Measurements from ENCODE around the gene HUWE1.

DNA sequence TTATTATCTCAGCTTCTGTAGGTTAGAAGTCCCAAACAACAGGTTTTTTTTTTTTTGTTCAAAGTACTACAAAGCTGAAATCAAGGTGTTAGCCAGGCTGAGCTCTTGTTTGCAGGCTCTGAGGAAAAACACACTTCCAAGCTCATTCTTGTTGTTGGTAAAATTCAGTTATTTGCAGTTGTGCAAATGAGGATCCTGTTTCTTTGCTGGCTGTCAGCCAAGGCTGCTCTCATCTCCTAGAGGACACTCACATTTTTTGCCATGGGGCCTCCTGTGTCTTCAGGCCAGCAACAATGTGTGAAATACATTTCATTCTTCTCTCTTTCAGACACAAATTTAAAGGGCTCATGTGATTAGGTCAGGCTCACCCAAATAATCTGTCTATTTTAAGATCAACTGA is 192.1 kb downstream of the HUWE1 start:
- TF ChIP-seq POLR2AphosphoS5 (IDR thresholded peaks at IDR 0.05; ENCODE audit: low read depth, low read length) (no peak), SIN3A (IDR thresholded peaks at IDR 0.05; ENCODE audit: borderline replicate concordance, insufficient read depth, low read length) (no peak), TAF1 (IDR thresholded peaks at IDR 0.05; ENCODE audit: borderline replicate concordance, insufficient read depth, low read length) (no peak)
- TF ChIP-seq, protein P1, sequence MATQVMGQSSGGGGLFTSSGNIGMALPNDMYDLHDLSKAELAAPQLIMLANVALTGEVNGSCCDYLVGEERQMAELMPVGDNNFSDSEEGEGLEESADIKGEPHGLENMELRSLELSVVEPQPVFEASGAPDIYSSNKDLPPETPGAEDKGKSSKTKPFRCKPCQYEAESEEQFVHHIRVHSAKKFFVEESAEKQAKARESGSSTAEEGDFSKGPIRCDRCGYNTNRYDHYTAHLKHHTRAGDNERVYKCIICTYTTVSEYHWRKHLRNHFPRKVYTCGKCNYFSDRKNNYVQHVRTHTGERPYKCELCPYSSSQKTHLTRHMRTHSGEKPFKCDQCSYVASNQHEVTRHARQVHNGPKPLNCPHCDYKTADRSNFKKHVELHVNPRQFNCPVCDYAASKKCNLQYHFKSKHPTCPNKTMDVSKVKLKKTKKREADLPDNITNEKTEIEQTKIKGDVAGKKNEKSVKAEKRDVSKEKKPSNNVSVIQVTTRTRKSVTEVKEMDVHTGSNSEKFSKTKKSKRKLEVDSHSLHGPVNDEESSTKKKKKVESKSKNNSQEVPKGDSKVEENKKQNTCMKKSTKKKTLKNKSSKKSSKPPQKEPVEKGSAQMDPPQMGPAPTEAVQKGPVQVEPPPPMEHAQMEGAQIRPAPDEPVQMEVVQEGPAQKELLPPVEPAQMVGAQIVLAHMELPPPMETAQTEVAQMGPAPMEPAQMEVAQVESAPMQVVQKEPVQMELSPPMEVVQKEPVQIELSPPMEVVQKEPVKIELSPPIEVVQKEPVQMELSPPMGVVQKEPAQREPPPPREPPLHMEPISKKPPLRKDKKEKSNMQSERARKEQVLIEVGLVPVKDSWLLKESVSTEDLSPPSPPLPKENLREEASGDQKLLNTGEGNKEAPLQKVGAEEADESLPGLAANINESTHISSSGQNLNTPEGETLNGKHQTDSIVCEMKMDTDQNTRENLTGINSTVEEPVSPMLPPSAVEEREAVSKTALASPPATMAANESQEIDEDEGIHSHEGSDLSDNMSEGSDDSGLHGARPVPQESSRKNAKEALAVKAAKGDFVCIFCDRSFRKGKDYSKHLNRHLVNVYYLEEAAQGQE (IDR thresholded peaks at IDR 0.05; ENCODE audit: insufficient read depth in 1 of 2, low read depth in 2 of 2, low read length in 2 of 2) = no peak
